Measurements from ENCODE around the gene NEMP2.
"Not testable (repeated sequence)": the region's sequence is repeated elsewhere in the genome, so short reads cannot be mapped to it uniquely, and the experiment has no call there.

Gene NEMP2

DNA sequence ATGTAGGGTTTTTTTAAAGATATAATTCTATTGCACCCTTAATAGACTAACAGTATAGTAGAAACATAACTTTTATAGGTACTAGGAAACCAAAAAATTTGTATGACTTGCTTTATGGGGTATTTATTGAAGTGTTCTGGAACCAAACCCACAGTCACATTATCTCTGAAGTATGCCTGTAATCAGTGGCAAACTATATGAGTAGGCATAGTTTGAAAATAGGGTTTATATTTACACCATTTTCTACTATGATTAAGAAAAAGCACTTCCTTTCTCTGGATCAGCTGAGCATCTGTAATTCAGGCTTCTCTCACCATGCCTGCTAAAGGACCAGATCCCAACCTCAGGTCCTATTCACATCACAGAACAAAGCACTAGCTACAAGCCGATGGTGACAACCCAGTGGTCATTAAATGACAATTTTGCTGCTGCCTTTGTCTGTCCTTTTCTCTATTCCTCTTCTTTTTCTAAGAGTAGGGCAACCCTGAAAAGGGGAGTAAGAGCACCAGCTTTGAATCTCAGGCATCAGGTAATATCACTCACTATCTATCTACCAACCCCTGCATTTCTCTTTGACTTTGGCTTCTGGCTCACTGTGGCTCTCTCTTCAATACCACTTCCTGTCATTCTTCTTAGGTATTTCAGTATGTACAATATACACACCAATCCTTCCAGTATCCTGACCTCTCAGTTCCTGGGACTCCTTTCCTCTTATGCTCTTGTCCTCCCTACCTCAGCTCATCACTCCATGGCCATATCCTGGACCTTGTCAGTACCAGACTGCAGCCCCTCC lies 14.4 kb downstream of the NEMP2 start:
- no peak for DNase-seq

DNA sequence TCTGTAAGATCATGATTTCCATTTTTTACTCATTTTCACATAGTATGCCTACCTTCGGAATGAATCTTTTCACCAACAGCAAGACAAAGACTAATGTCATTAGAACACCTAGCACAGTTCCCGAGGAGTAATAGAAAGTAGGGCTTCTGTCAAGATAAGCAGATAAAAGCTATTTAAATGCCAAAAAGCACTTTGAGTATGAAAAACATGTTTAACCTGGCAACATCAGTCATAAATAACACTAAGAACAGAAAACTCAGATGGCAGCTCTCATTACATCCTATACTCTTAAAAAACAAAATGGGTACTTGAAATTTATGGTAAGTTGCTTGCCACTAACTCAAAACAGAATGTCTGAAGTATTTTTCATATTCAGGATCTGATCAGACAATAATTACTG lies 17.1 kb downstream of the NEMP2 start:
- no peak for DNase-seq

DNA sequence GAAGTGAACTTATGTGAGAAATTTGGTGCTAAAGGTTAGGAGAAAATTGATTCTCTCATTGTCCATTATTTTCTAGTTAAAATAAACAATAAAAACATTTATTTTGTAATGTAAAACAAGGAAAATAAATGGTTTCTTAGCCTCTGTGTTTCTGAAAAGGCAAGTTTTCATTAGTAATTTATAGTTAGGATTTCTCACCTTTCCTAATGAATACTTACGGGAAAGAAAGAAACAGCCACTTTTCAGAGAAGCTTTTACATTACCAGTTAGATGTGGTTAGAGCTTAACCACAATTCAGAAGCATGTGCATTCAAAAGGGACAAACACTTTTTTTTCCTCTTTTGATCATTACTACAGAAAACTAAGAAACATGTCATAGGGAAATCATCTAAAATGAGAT lies 18.8 kb downstream of the NEMP2 start:
- DNase-seq: no peak

DNA sequence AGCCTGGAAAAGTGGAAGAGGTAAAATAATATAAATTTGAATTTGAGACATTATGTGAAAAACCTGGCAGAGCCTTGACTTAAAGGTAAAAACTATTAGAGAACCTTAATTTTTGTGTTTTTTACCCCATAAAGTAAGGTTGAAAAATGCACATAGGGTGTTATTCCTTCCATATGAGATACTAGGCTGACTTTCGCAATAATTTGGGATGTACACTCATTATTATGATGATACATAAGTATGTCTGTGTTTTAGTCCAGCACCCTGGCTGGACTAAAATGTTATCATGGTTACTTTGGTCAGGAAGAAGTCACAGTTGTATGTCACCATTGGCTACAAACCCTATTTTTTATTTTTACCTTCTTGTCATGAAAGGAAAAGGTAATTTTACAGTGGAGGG lies 19.8 kb downstream of the NEMP2 start:
- peak; percentile 47 for DNase-seq

DNA sequence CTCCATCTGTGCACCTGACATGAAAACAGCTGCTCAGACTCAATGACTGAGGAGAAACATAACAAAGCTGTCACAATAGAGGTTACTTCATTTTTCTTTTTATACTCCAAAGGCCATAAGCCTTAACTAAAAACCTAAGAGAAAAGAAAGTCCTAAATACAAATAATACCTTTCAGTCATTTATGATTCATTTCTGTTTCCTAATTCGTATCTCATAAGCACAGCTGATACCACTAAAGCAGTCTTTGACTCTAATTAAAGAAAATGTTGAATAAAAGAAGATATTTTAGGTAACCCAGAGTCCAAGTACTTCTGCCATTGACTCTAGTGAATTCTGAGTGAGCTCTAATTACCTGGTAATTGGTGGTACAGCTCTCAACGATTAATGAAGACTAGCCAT lies 20.6 kb downstream of the NEMP2 start:
- no peak for DNase-seq

DNA sequence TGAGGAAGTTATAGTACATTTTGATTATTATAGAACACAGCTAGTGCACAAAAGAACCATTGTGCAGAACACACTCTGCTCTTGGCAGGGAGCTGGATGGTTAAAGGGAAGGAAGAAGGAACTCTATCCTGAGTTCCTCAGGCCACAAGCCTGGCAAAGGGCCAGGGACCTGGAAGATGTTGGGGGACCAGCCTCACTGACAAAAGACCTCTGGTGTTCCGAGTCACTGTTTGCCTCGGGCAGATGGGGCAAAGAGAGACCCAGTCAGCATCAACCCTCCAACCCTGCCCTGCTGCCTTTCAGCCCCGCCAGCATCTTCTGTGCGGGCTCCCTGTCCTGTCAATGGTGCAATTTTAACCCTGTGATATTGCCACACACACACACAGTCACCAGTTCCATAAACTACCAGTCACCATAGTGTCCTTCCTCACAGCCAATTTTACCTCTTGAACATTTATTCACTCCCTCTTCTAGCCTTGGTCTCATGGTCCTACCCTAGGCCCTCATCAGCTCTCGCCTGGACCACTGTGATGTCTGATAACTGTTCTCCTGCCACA lies 21.9 kb downstream of the NEMP2 start:
- DNase-seq: no peak

DNA sequence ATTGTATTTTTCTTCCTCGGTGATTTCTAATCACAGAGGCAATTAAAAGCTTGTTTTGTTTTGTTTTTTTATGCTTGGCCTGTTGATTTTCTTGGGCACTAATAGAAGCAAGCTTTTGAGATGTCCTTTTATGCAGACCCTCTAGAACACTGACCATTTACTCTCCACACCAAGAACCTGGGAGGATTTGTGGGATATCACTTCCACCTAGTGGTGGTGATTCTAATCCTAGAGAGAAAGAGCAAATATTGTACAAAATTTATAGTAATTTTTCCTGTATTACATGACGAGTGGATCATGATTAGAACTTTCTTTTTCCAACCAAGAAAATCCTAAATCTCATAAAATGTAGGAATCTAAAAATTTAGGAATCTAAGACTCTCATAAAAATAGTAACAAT lies 23.4 kb downstream of the NEMP2 start:
- DNase-seq: peak; percentile 27

DNA sequence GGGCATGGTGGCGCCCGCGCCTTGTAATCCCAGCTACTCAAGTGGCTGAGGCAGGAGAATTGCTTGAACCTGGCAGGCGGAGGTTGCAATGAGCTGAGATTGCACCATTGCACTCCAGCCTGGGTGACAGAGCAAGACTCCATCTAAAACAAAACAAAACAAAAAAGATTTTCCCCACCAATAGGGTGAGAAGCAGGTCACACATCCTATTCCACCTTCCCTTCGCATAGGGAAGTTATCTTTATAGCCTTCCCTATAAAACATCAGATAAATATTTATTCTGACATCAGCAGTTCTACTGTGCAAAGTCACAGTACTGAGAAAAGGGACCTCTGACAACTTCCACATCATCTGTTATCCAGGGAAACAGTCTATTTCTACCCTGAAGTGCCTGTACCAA lies 24.6 kb downstream of the NEMP2 start:
- not testable (repeated sequence) for DNase-seq

DNA sequence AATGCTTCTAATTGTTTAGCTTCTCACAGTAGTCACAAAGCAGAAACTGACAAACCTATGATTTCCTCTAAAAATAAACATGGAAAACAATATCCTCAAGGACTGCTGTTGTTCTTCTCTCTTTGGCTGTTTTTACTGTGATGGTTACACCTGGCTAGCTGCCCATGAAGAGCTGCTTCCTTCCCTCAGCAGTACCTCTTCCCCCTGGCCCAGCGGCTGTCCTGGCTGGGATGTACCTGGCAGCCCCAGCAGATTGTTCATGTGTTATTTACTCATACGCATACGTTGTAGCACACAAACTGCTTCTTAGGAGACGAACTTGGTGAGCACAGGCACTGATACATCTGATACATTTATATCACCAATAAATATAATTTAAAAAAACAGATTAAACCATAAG lies 27.4 kb downstream of the NEMP2 start:
- DNase-seq: no peak

DNA sequence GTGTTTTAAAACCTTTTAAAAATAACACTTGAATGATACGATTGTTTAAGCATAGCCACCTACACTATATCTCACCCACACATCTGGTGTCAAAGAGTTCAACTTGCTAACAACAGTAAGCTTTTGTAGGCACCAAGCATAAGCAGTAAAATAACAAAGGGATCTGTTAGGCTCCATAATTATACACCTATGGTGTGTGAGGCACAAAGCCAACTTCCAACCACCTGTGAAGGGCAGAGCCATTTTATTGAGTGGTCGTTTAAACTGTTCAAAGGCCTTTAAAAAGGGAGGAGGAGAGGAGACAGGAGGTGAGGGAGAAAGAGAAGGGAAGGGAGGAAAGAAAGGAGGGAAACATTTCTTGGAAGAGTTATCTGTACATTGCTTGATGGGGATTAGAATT lies 27.9 kb downstream of the NEMP2 start:
- DNase-seq: no peak

DNA sequence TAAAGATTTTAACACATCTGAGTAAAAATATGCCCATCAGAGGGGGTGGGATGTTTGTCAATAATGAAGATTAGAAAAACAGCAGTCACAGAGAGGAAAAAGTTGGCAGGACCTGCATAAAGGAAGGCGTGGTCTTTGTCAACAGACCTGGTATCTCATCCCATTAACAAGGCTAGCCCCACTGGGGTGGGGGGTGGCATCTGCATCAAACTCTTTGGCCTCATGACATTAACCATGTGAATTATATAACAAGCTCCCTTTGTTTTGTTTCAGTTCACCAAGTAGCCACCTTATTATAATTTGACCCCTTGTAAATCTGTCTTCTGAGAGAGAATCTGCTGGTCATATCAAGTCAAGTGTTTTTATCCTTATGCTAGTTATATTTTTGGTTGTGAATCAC lies 28.8 kb downstream of the NEMP2 start:
- no peak for DNase-seq

DNA sequence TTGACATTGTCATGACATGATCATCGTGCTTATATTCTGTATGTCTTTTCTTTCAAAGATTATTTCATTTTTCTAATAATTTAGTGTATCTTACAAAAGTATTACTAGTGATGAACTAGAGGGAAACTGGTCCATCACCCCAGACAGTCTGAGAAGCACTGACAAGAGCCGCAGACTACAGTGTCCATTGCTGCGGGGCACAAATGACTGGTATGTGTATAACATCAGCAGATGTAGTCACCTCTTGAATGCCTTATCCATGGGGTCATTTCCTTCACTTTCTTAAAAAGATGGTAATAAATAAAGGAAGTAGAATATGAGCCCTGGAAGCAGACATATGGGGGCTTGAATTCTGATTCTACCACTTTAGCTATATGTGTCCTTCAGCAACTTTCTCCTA lies 29.6 kb downstream of the NEMP2 start:
- DNase-seq: no peak

DNA sequence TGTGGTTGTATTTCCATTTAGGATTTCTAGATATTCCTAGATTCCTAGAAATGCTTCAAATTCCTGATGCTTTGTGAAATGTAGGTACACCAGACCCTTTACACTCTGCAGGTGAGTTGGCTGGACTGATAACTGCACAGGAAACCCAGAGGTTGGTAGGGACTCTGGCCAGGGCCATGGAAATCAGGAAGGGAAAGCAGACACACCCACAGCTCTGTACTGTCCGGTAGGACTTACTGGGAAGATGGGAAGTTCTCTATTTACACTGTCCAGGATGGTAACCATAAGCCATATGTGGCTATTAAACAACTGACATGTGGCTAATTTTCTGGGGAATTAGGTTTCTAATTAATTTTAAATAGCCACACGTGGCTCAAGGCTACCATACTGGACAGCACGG lies 31.4 kb downstream of the NEMP2 start:
- DNase-seq: no peak

DNA sequence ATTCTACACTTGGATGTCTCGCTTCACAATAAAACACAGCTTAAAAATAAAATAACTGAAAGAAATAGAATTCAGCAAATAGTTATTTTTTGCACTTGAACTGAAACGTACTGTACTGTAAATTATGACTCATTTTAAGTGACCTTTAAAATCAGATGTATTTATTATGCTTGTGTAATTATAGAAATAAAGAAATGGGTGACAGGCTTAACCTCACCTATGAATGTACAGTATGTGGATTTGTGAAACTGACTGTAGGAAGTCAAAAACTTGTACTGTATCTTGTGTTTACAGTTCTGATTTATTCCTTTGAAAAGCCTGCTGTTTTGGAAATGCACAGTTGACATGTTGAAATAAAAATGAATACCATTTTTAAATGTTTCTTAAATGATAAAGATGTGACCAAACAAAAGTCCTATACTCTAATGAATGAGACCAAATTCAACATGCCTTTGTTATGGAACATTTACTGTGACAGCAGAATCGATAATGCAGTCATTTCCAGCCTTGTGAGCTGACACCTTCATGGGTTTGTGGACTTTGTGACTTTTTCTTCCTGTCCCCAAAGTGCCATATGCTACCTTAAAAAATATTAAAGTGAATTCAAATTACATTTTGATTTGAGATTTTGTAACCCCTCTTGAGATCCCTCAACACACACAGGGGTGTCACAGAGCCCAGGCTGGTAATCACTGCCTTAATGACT lies 32.7 kb downstream of the NEMP2 start:
- DNase-seq: peak; percentile 9

DNA sequence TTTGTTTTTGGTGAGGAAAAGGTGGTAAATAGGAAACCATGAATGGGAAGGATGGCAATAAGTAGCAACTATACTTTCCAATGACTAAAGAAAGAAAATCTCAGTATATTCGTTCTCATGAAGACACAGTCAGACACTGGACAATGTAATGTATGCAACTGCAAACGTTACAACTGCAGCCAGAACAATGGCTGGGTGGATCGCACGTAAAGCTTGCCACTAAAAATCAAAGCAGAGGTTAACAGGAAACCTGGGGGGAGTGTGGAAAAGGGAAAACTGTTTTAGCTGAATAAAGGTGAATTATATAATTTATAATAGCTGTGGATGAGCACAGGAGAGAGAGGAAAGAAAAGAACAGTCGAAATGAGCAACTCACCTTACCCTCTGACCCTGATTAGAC lies 33.3 kb downstream of the NEMP2 start:
- no peak for DNase-seq

DNA sequence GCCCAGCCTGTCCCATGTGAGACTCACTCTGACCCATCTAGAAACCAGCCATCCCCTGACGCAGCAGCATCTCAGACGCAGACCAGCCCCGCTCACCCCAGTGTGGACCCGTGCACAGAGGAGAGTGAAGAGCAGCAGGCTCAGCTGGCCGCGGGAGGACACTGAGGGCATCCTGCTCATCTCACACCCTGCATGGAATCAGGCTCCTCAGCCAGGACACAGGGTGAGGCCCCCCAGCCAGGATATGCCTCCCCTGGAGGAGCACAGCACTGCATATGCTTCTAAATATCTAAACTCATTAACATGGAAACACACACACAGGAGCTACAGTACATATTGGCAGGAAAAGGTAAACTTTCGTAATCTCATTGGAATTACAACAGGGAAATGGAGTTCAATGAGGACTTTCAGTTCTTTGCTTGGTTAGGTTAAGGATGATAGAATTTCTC lies 34.4 kb downstream of the NEMP2 start:
- no peak for DNase-seq

DNA sequence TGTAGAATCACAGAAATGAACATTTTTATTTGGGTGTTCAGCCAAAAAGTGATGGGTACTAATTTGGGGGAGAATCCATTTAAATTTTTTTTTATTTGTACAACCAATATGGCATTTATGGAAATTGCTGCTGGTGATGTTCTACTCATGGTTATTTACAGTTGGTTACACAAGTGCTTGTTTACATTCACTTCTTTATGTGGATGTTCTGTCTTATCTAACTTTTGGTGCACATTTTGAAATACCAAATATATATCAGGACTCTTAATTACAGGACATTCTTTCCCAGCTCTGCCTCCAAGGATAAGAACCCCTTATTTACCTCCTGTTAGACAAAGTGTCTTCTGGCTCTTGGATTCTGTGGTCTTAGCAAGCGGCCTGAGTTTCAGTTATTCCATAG lies 35.2 kb downstream of the NEMP2 start:
- DNase-seq: no peak

DNA sequence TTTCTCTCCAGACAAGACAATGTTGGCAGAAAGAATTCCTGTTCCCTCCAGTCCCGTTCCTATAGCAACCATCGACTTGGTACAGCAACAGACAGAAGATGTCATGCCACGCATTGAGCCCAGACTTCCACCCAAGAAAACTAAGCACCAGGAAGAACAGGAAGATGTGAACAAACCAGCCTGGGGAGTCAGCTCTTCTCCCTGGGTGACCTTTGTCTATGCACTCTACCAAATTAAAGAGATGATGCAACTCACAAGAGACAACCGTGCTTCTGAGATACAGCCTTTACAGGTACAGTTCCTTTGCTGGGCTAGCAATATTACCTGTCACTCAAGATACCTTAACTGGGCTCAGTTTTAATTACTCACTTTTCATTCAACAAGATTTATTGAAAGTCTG lies 37.1 kb downstream of the NEMP2 start:
- DNase-seq: no peak

DNA sequence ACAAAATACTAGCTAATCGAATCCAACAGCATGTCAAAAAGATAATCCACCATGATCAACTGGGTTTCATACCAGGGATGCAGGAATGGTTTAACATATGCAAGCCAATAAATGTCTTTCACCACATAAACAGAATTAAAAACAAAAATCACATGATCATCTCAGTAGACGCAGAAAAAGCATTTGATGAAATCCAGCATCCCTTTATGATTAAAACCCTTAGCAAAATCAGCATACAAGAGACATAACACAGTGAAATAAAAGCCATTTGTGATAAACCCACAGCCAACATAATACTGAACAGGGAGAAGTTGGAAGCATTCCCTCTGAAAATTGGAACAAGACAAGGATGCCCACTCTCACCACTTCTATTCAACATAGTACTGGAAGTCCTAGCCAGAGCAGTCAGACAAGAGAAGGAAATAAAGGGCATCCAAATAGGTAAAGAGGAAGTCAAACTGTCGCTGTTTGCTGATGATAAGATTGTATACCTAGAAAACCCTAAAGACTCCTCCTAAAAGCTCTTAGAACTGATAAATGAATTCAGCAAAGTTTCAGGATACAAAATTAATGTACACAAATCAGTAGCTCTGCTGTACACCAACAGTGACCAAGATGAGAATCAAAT lies 39.8 kb downstream of the NEMP2 start:
- DNase-seq: not testable (repeated sequence)

DNA sequence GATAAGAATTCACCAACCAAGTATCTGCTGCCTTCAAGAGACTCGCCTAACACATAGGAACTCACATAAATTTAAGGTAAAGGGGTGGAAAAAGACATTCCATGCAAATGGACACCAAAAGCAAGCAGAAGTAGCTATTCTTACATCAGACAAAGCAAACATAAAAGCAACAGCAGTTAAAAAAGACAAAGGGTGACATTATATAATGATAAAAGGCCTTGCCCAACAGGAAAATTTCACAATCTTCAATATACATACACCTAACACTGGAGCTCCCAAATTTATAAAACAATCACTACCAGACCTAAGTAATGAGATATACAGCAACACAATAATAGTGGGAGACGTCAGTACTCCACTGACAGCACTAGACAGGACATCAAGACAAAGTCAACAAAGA lies 41.4 kb downstream of the NEMP2 start:
- DNase-seq: no peak

DNA sequence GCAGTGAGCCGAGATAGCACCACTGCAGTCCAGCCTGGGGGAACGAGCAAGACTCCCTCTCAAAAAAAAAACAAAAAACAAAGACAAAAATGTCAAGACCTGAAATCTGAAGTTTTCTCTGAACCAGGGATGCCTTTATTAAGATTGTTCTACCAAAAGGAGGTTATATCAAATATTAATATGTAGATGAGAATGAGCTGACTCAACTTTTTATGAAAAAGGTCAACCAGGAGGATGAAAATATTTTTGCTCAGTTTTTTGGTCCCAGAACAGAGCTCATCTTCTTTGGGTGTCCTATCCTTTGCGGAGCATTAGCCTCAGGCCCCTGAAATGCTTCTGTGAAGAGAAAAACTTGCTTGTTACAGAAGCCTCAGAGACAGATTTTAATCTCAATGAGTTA lies 44.0 kb downstream of the NEMP2 start:
- DNase-seq: no peak

DNA sequence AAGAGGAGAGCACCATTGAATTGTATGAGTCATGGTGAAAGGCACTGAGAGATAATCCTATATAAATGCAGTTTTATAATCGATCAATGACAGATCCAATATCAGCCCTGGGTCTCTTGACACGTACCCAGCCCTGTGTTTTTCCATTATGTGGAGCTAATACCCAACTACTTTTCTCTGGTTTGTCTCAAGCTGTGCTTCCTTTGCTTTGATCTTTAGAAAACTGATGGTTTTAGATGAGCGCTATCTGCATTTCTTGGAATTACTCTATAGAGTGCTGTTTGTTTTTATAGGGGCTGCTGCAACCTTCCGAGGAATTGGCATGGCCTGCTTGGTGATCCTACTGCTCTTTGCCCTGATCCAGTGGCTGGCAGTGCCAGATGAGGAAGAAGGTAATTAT lies 45.0 kb downstream of the NEMP2 start:
- DNase-seq: no peak

DNA sequence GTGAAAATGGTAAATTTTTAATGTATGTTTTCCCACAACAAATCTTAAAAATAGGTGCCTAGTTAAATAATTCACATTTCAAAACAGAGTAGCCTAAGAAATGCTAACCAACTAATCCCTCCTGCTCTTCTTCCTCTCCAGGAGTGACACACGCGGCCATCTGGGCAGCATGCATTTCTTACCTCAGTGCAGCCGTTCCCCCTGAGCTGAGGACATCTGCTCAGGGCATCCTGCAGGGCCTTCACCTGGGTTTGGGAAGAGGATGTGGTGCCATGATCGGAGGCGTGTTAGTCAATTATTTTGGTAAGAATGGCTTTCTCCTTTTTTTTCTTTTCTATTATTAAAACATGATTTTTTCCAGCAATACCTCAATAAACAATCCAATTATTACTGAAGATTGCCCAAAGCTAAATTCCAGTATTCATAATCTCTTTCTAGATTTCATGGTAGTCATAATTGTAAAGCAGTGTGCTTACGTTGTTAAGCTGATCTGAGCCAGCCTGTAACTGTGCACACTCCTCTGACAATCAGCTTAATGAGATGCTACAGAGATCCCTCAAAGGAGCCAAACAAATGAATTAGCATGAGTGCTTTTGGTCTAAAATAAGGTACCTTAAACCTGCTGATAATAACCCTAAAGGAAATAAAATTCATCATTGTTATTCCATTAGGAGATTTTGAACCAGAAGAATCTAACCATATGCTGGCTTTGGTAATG lies 45.8 kb downstream of the NEMP2 start:
- no peak for DNase-seq

Data from HCEC 1CT (cell line).